Effector memory CD8-positive, alpha-beta T cell (primary cell): ENCODE measurements around the gene F3.
"Not testable (repeated sequence)": the region's sequence is repeated elsewhere in the genome, so short reads cannot be mapped to it uniquely, and the experiment has no call there.

Experiments
- ATAC-seq: fragments of 150-1000 bp; cut with Tn5 transposase; replicated peaks from 2 replicates; pipeline ENCODE4 v1.10.0; 2021; ENCODE audit warnings: mild to moderate bottlenecking, moderate library complexity
- DNase-seq, 3 experiments: peaks; one replicate each; pipeline ENCODE4 v3.0.0; 2021
- H3K27ac Mint-ChIP-seq, 2 donors: one replicate each; pipeline ENCODE4 v1.8.0; 2022; ENCODE audit warnings: mild to moderate bottlenecking in 2 of 2, mixed read lengths in 2 of 2, moderate library complexity in 2 of 2
- H3K27me3 Mint-ChIP-seq, 2 donors: one replicate each; pipeline ENCODE4 v1.8.0; 2022; ENCODE audit warnings: mixed read lengths in 2 of 2
- H3K36me3 Mint-ChIP-seq: one replicate; pipeline ENCODE4 v1.8.0; 2022; ENCODE audit warnings: mild to moderate bottlenecking, moderate library complexity, mixed read lengths; ENCODE audit not compliant: insufficient read depth
- H3K4me1 Mint-ChIP-seq, 2 donors: one replicate each; pipeline ENCODE4 v1.8.0; 2022; ENCODE audit warnings: low read depth in 2 of 2, mixed read lengths in 2 of 2
- H3K4me3 Mint-ChIP-seq, 2 donors: one replicate each; pipeline ENCODE4 v1.8.0; 2022; ENCODE audit warnings: mild to moderate bottlenecking in 2 of 2, mixed read lengths in 2 of 2, moderate library complexity in 2 of 2
- H3K9me3 Mint-ChIP-seq, 2 donors: one replicate each; pipeline ENCODE4 v1.8.0; 2022; ENCODE audit warnings: mixed read lengths in 2 of 2
- total RNA-seq, 9 experiments: gene quantifications; one replicate each; lab custom pipeline; 2026; lab: John Stamatoyannopoulos, UW

Gene F3
- total RNA-seq: 0 to 0.54 (median 0.18) reads per million in 9 experiments

DNA sequence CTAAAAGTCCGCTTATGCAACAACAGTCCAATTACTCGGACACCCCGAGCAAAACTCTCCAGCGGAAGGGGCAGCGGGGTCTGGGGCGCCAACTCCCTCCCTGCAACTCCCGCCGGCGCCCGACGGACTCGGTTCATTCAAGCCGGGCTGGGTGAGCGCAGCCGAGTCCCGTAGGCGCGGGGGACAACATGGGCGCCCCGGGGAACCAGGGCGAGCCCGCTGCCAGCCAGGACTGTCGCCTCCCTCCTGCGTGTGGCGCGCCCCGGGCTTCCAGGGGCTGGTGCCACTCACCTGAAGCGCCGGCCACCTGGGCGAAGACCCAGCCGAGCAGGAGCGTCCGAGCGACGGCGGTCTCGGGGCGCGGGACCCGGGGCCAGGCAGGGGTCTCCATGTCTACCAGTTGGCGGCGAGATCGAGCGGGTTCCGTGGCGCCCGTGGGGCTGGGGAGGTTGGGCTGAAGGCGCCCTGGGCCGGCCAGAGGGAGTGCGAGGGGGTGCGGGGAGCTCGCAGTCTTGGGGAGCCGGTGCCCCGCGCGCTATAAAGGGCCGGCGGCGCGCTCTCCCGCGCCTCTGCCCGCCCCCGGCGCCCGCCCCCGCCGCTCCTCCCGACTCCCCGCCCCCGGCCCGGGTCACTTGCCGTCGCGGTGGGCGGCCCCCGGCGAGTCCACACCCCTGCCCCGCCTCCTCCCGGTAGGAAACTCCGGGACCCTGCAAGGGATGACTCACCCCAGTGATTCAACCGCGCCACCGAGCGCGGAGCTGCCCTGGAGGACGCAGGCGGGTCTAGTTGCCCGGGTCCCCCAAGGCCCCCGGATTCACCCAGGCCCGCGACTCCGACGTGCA lies at the start of gene F3:
Gene F3, minus strand, starts transcription at position 514 of the 842 bp plus-strand sequence. Its CDS starts 123 bp downstream, at position 391.
- Mint-ChIP-seq H3K27me3 (peaks cover 78 to 89% of the 10 kb centered on the region in 2 donors), H3K9me3 (no peaks in the 10 kb centered on the region), H3K4me1 (peaks cover 10 to 16% of the 10 kb centered on the region in 2 donors), H3K36me3 (peaks cover 3% of the 10 kb centered on the region), H3K4me3 (peak within 1 kb of the TSS; percentile 66 to 83), H3K27ac (no peak within 1 kb of the TSS)
- peak in 2 of 3 experiments; percentile 49 to 52 for DNase-seq
- peak; percentile 90 for ATAC-seq

DNA sequence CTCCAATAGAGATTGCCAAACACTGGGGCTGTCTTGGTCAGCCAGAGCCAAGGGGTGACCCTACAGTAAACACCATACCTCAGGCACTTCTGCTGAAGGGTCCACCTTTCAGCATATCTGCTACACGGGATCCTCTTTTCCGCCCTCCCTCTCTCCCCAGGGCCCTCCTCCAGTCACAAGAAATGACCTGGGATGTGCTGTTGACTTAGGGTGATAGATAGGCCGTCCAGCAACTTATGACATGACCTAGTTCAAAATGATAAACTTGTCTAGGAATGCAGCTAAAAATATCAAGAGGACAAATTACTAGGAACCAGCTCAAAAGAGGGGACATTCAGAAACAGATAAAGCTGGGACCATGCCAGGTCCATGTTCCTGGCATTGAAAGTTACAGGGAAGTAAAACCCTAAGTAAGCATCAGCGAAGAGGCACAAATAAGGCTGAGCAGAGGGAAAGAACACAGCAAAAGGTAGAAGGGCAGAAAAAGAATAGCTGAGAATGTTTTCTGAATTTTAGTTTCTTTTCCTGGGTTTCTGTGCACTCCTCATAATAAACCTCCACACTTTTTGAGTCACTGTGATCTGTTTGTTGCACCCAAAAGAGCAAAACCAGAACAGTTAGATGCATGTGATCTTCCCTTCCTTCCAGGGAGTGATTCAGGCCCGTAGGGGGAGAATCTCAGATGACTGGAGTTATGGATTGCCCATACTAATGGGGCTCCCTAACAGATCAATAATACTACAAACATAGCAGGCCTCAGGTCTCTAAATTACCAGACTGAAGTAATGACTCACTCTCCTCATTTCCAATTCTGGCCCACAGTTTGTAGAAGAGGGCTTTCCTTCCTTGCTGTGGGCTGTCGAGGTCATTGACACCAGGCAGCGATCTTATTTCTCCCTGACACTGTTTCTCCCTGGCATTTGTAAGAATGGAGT lies 48.9 kb upstream of the F3 start:
- H3K27ac Mint-ChIP-seq: no peak overlapping the region
- H3K4me1 Mint-ChIP-seq: no peaks in the 10 kb centered on the region
- peaks cover 24 to 34% of the 10 kb centered on the region in 2 donors for H3K27me3 Mint-ChIP-seq
- no peak overlapping the region for H3K4me3 Mint-ChIP-seq
- no peaks in the 10 kb centered on the region for H3K9me3 Mint-ChIP-seq
- no peak for DNase-seq
- ATAC-seq: no peak
- H3K36me3 Mint-ChIP-seq: no peaks in the 10 kb centered on the region

DNA sequence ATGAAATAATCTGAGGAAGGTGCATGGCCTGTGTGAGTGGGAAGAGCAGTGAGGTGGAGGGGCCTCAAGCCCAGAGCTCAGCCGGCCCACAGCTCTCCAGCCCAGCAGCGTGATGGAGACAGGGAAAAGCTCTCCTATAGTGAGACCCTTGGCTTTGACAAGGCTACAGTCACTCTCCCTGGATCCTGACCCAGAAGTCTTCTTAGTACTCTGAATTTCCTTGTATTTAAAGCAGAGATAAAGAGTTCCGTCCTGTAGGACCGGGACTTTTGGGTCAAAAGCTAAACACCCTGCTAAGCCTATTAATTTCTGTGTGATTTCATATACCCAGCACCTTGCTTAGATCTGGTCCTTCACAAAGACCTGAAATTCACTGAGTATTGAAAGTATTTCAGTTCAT lies 48.2 kb upstream of the F3 start:
- H3K4me3 Mint-ChIP-seq: no peak overlapping the region
- H3K9me3 Mint-ChIP-seq: no peaks in the 10 kb centered on the region
- no peaks in the 10 kb centered on the region for H3K36me3 Mint-ChIP-seq
- H3K27me3 Mint-ChIP-seq: peaks cover 24 to 38% of the 10 kb centered on the region in 2 donors
- ATAC-seq (no peak), DNase-seq (no peak)
- no peaks in the 10 kb centered on the region for H3K4me1 Mint-ChIP-seq
- no peak overlapping the region for H3K27ac Mint-ChIP-seq

GRCh38 chr1:94582565-94582964 lies 41.0 kb upstream of the F3 start:
- Mint-ChIP-seq H3K4me1 (no peaks in the 10 kb centered on the region), H3K27ac (no peak overlapping the region), H3K4me3 (no peak overlapping the region), H3K9me3 (no peaks in the 10 kb centered on the region), H3K27me3 (peaks cover 26 to 41% of the 10 kb centered on the region in 2 donors), H3K36me3 (no peaks in the 10 kb centered on the region)
- no peak for DNase-seq
- ATAC-seq: no peak

GRCh38 chr1:94580367-94581115 lies 39.0 kb upstream of the F3 start:
- Mint-ChIP-seq H3K27ac (no peak overlapping the region), H3K4me1 (no peaks in the 10 kb centered on the region), H3K27me3 (peaks cover 32 to 41% of the 10 kb centered on the region in 2 donors), H3K36me3 (no peaks in the 10 kb centered on the region), H3K4me3 (no peak overlapping the region), H3K9me3 (no peaks in the 10 kb centered on the region)
- ATAC-seq (no peak), DNase-seq (no peak)

DNA sequence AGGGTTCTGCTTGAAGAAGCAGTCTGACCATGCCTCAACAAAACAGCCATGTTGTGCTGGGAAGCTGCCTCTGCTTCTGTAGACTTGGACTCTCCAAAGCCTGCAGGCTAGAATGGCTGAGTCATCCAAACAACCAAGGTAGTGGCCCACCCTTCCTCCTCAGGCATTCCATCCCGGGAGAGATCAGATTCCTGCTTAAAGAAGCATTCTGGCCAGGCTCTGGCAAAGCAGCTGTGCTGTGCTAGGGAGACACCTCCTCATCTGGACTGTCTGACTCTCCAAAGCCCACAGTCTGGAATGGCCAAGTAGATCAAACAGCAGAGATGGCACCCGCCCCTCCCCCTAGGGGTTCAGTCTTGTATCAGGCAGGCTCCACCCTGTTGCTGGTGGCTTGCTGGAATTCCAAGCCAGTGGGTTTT lies 38.3 kb upstream of the F3 start:
- Mint-ChIP-seq H3K36me3 (no peaks in the 10 kb centered on the region), H3K4me1 (no peaks in the 10 kb centered on the region), H3K27me3 (peaks cover 32 to 38% of the 10 kb centered on the region in 2 donors), H3K27ac (no peak overlapping the region), H3K4me3 (no peak overlapping the region), H3K9me3 (no peaks in the 10 kb centered on the region)
- ATAC-seq (no peak), DNase-seq (no peak)

- no peak for ATAC-seq
- peaks cover 26 to 28% of the 10 kb centered on the region in 2 donors for H3K27me3 Mint-ChIP-seq
- no peaks in the 10 kb centered on the region for H3K36me3 Mint-ChIP-seq
- H3K27ac Mint-ChIP-seq: no peak overlapping the region
- DNase-seq: no peak
- no peaks in the 10 kb centered on the region for H3K9me3 Mint-ChIP-seq
- H3K4me3 Mint-ChIP-seq: no peak overlapping the region
- no peaks in the 10 kb centered on the region for H3K4me1 Mint-ChIP-seq
These were observed 37.3 kb upstream of the F3 start for GRCh38 chr1:94578856-94579255.

GRCh38 chr1:94573917-94574316 lies 32.4 kb upstream of the F3 start:
- DNase-seq, H3K27ac Mint-ChIP-seq, H3K36me3 Mint-ChIP-seq, H3K4me3 Mint-ChIP-seq, ATAC-seq, H3K9me3 Mint-ChIP-seq, H3K4me1 Mint-ChIP-seq: not testable (repeated sequence)
- H3K27me3 Mint-ChIP-seq: peaks cover 15 to 22% of the 10 kb centered on the region in 2 donors

DNA sequence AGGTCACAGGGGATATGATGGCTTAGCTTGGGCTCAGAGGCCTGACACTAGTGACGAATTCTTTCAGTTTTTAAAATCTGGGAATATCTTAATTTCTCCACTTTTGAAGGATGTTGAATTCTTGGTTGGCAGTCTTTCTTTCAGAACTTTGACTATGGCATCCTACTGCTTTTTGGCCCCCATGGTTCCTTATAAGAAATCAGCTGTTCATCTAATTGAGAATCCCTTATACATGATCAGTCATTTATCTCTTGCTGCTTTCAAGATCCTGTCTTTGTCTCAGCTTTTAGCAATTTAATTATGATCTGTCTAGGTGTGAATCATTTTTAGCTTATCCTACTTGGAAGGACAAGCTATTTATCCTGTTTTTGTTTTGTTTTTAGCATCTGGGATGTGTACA lies 31.2 kb upstream of the F3 start:
- no peaks in the 10 kb centered on the region for H3K36me3 Mint-ChIP-seq
- peaks cover 12% of the 10 kb centered on the region in 2 donors for H3K27me3 Mint-ChIP-seq
- H3K9me3 Mint-ChIP-seq: peaks cover 5 to 8% of the 10 kb centered on the region in 2 donors
- no peak for DNase-seq
- ATAC-seq: no peak
- no peaks in the 10 kb centered on the region for H3K4me1 Mint-ChIP-seq
- no peak overlapping the region for H3K4me3 Mint-ChIP-seq
- no peak overlapping the region for H3K27ac Mint-ChIP-seq

DNA sequence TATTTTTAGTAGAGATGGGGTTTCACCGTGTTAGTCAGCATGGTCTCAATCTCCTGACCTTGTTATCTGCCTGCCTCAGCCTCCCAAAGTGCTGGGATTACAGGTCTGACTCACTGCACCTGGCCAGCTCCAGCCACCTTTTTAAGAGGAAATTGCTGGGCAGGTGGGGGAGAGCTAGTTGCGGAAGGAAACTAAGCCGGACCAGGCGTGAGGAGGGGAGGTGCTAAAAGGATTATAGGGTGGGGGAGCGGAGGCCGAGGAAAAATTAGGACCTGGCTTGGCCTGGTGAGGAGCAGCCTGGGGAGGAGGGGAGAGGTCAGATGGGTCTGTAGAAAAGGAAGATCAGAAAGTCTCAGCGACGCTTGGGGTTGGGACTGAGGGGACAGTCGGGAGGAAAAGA lies 29.4 kb upstream of the F3 start:
- ATAC-seq, H3K27ac Mint-ChIP-seq, H3K4me3 Mint-ChIP-seq, H3K4me1 Mint-ChIP-seq, H3K36me3 Mint-ChIP-seq, H3K9me3 Mint-ChIP-seq, DNase-seq: not testable (repeated sequence)
- H3K27me3 Mint-ChIP-seq: peaks cover 0 to 12% of the 10 kb centered on the region in 2 donors

GRCh38 chr1:94568806-94569205 lies 27.2 kb upstream of the F3 start:
- not testable (repeated sequence) for H3K27ac Mint-ChIP-seq, ATAC-seq, H3K4me1 Mint-ChIP-seq, H3K36me3 Mint-ChIP-seq, H3K9me3 Mint-ChIP-seq, H3K4me3 Mint-ChIP-seq, DNase-seq
- peaks cover 0 to 12% of the 10 kb centered on the region in 2 donors for H3K27me3 Mint-ChIP-seq

GRCh38 chr1:94567975-94568607 lies 26.5 kb upstream of the F3 start:
- ATAC-seq, H3K27ac Mint-ChIP-seq: not testable (repeated sequence)
- peaks cover 0 to 12% of the 10 kb centered on the region in 2 donors for H3K27me3 Mint-ChIP-seq

More at GRCh38 chr1:94567975-94568607, 26.5 kb upstream of the F3 start:
- DNase-seq, H3K4me1 Mint-ChIP-seq, H3K9me3 Mint-ChIP-seq, H3K4me3 Mint-ChIP-seq, H3K36me3 Mint-ChIP-seq: not testable (repeated sequence)
